HG03066 (cell line): ENCODE measurements around the gene ST6GALNAC3.
A peak's percentile ranks its signal among the peaks of the same experiment; 100 is the strongest.

ENCODE experiments used
- ATAC-seq: cut with Tn5 transposase; IDR thresholded peaks from one replicate; pipeline ENCODE4 v1.9.1; 2021; ENCODE audit warnings: low read depth; ENCODE audit not compliant: unreplicated experiment

The ST6GALNAC3 gene

DNA sequence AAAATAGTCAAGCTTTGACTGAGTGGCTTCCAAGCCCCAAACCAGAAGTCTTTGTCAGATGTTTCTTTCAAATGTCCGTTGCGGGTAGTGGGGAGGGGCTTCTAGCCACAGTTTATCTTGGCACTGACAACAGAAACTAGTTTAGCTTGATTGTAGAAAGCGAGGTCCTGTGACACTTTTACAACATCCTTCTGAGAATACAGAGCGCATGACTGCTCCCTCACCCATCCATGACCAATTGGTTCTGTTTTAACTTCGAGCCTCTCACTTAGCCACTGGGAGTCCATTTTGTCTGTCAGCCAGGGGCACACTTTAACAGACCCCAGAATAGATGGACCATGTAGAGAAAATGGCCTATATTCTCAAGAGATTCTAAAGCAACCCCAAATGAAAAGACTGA lies 593.5 kb downstream of the ST6GALNAC3 start:
- peak; percentile 85 for ATAC-seq

DNA sequence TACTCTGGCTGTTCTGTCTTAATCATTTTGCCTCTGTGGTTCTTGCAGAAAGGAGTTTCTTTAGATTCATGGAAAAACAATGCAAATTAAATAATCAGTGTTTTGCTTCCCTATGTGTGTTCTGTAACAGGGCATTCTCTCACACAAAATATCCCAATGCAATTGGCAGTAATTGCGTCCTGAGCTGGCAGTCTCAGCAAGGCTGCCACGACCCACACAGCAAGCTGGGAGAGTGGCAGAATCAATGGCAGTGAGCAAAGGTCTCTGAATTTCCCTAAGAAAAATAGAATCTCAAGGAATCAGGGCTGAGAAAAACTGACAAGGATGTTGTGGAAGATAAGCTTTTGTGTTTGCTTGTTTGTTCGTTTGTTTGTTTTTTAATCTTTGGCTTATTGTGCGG lies 594.6 kb downstream of the ST6GALNAC3 start:
- ATAC-seq: no peak

DNA sequence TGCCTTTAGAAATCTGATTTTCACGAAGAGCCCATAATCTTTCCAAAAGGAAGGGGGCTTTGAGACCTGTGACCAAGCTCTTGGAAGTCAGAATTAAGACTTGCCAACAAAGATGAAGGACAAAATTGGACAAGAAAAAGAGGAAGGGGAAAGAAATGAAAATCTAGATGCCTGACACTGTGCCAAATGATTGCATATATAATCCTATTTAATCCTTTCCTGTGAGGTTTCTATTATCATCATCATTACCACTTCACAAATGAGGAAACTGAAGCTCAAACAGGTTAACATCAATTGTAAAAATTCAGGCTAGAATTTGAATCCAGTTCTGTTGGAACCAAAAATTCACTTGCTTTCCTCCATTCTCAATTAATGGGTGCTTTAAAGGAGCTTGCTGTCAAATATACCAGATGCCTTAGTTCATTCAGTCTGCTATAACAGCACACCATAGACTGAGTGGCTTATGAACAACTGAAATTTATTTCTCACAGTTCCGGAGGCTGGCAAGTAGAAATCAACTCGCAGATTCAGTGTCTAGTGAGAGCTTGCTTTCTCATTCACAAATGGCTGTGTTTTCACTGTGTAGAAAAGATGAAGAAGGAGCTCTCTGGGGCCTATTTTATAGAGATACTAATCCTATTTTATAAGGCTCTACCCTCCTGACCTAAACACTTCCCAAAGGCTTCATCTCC lies 595.2 kb downstream of the ST6GALNAC3 start:
- no peak for ATAC-seq

DNA sequence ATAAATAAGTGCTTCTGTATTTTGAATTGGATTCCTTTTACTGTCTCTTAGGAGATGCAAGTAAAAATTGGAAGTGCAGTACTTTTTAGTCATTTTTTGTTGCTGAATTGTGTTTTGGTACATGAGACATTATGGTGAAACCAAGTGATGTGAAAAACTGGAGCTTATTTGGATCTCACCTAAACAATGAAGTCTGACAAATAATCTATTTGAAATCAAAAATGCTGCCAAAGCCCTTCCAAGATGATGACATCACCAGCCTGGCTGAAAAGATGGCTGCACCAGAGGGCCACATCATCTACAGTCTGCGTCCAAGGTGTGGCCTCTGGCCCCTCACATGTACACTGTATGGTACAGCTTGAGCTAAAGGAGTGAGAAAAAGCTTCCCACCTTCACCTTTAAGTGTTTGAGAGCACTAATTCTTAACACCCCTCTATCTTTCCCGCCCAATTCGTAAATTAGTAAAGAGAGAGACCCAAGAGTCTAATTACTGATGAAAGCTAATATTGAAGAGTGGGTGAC lies 600.2 kb downstream of the ST6GALNAC3 start:
- ATAC-seq: no peak

DNA sequence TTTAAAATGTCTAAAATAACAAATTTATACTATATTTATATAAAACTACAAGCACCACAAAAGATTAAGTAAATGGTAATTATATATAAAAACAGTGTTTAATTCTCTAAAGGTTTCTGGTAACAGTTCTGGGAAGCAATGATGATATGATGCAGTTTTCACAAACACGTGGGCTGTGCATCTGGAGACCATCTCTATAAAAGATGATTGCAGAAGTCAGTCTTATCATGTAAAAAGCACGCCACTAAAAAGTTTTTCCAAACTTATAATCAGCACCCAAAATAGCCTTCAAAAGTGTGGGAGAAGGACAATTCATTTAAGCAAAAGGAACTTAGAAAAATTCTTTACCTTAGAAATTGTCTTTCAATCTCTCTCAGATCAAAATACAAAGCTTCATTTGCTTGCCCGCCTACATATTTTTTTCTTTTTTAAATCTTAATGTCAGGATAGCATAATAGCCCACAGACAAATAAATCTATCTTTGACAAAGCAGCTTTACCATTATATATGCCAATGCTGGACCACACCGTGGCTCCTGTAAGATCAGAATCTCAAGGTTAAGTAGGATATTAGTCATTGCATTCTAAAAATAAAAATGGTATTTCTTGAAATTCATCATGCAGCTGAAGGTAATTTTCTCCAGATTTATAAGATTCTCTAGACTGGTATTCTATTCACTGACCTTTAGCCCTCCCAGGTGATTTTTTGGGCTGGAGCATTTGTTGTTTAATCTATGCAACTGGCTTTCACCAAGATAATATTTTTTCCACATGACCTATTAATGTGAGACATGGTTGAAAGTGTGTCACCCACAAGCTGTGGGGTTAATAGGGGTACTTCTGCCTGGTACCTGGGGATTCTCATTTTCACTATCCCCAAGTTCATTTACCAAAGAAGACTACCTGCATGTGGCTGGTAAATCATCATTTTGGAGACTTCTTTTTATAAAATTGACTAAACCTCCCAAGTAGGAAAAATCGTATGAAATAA lies 603.2 kb downstream of the ST6GALNAC3 start:
- ATAC-seq: no peak

DNA sequence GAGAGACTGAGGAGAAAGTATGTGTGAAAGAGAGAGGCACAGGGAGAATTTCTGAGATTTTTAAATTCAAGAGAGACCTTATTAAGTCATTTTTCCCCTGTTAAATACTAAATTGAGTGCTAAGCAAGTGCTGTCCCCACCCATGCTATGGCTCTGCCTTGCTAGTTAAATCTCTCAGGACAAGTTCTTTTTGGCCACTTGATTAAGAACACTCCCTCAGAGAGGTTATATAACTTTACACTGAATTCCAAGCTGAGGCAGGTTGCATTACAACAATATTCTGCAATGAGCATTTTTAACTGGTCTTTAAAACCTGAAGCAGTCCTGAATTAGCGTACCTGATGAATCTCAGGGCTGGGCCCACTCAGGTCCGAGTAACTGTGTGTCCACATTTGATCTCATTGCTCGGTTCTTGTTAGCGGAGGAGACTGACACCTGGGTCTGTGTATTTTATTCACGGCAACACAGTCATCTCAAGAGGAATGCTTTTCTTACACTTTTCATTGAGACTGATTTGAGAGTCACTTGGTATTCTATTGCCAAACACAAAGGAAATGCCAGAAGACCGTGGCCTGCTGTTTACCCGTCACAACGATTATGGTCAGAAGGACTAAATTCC lies 605.1 kb downstream of the ST6GALNAC3 start:
- no peak for ATAC-seq

DNA sequence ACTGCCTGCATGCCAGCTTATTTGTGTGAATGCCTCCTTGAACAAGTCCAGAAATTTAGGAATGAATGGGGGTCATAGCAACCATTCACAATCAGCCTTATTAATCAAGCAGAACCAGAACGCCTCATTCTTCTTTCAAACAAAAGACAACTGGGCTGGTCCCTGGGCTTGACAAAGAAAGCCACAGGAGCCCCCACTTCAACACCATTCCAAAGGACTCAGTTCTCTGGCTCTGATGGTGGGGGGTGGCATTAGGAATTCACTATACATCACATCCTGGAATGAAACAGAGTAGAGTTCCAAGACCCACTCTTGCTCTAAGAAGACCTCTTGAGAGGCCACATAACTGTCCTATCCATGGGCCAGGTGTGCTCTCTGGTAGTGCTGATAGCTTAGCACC lies 606.1 kb downstream of the ST6GALNAC3 start:
- no peak for ATAC-seq

DNA sequence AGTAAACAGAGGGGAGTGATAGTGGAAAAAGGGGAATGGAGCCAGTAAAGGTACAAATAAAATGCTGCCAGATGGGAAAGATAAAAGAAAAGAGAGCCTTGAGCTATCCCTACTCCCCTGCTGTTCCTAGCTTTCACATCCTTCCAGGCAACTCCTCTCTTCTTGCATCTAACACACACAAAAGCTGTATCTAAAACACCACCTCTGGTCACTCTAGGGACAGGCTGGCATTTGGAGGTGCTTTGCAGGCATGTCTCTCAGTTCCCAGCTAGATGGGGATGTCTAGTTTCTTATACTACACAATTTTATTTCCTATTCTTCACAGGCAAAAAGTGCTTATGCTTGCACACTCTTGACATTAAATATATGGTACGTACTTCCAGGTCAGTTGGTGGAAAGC lies 607.6 kb downstream of the ST6GALNAC3 start:
- no peak for ATAC-seq
